ENCODE results near the gene LETM1.
"Not testable (repeated sequence)": the region's sequence is repeated elsewhere in the genome, so short reads cannot be mapped to it uniquely, and the experiment has no call there.

The LETM1 gene

GRCh38 chr4:1851575-1852410 lies 4.2 kb downstream of the LETM1 start:
- DNase-seq (ENCODE audit: low spot score) = peak; percentile 78

- DNase-seq (ENCODE audit: low spot score) = peak; percentile 54
Observed at GRCh38 chr4:1851160-1851559, 4.8 kb downstream of the LETM1 start.

DNA sequence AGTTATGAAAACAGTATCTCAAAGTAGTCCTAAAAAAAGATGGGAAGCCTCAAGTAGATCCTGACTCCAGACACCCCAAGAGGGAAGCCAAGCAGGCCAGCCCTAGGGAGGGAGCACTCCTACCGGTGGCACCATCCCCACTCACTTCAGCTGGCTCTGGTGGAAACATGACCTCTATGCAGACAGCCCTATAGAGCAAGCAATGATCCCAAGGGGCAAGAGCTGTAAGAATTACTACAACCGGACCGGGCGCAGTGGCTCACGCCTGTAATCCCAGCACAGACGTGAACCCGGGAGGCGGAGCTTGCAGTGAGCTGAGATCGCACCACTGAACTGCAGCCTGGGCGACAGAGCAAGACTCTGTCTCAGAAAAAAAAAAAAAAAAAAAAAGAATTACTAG lies 5.7 kb downstream of the LETM1 start:
- no peak for DNase-seq (ENCODE audit: low spot score)

- DNase-seq (ENCODE audit: low spot score) = no peak
Observed at GRCh38 chr4:1846580-1846979, 9.4 kb downstream of the LETM1 start.

GRCh38 chr4:1844618-1845017 lies 11.3 kb downstream of the LETM1 start:
- not testable (repeated sequence) for DNase-seq (ENCODE audit: low spot score)

DNA sequence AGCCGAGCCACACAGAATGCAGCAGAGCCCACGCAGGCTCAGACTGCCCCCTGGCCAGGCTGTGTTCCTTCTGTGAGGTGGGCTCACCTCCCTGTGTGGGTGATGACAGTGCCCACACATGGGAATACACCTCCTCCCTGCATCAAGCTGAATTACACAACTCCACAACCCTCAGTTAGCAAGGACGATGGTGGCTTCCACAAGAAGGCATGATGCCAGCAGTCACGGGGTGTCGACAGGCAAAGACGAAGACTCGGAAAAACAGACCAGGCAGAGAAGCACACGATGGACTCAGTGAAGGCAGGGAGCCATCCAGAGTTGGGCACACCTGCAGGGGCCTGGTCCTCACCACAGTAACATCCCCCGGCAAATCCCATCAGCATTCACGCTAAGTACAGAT lies 12.1 kb downstream of the LETM1 start:
- peak; percentile 36 for DNase-seq (ENCODE audit: low spot score)

- peak; percentile 65 for DNase-seq (ENCODE audit: low spot score)
Observed at GRCh38 chr4:1842993-1843448, 12.9 kb downstream of the LETM1 start.

DNA sequence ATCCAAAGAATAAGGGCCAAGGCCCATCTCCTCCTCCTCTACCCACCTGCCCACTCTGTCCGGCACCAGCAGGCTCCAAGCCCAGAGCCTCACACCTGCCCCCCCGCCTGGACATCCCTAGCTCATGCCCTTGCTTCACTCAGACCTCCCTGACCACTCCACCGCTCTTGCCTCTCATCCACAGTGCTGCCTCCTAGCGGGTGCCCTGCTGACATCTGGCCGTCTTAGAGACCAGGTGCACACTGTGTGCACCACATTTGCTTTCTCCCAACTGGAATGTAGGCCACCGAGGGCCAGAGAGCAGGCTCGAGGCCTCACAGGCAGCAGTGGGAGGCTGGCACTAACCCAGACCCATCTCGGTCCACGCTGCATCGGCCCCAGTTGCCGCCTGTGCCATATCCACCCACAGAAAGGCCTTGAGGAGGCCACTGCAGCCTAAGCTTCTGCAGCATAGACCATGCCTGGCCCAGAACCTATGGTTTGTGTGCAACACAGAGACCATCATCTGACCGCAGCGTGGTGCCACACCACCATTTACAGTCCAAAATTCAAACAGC lies 13.5 kb downstream of the LETM1 start:
- DNase-seq (ENCODE audit: low spot score) = peak; percentile 49

- DNase-seq (ENCODE audit: low spot score) = no peak
Observed at GRCh38 chr4:1841887-1842210, 14.1 kb downstream of the LETM1 start.

DNA sequence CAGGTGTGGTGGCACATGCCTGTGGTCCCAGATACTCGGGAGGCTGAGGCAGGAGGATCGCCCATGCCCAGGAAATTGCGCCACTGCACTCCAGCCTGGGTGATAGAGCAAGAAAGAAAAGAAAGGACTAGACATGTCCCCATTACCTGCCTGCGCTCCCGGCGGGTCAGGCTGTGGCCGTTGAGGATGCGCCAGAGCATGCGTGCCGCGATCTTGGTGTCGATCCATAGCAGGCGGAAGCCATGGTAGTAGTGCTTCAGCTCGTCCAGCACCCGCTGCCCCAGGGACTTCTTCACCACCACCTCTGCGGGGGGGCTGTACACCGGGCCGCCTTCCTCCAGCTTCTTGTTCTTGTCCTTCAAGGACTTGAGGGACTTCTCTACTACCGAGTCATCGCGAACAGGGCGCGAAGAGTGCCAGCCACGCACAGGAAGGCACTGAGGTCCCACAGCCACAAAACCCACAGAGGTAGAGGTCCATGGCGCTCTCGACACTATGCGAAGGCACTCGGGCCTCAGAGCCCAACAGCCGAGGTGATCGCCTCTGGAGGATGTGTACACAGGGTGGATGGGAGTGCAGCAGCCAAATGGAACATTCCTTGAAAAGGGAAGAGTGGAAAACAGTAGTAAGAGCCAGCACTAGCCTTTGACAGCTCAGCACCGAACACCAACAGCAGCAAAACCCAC lies 14.6 kb downstream of the LETM1 start:
- no peak for DNase-seq (ENCODE audit: low spot score)

DNA sequence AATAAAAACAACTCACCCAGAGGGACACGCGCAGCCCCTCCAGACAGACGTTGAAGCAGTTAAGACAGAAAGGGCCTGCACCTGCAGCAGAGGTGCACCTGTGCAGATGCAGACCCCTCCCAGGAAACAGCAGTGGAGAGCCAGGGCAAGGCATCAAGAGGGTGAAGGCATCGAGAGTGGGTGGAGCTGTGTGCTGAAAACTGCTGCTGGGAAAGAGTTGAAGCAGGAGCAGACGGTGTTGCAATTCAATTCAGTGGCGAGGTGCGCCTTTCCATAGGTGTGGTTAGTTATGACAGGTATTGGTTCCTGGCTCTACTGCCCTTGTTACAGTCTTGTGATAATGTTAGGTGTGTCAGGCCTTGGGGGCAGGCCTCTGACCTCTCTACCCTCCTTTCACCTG lies 16.7 kb downstream of the LETM1 start:
- no peak for DNase-seq (ENCODE audit: low spot score)

GRCh38 chr4:1837069-1837468 lies 18.9 kb downstream of the LETM1 start:
- no peak for DNase-seq (ENCODE audit: low spot score)

DNA sequence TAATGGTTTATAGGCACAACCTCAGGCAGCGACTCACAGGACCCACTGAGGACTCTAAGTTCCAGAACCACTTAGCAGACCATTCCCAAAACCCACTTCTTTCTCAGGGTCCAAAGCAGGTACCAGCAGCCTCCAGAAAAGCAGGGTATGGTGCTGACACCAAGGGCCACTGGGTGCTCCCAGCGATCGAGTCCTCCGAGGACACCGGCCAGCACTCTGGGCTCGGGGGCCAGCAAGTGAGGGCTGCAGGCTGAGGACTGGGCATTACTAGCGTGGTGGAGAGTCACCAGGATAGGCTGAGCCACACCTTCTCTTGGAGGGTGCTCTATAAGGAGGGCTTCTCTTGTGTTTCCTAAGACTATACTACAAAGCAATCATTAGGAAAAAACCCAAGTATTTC lies 19.3 kb downstream of the LETM1 start:
- no peak for DNase-seq (ENCODE audit: low spot score)

DNA sequence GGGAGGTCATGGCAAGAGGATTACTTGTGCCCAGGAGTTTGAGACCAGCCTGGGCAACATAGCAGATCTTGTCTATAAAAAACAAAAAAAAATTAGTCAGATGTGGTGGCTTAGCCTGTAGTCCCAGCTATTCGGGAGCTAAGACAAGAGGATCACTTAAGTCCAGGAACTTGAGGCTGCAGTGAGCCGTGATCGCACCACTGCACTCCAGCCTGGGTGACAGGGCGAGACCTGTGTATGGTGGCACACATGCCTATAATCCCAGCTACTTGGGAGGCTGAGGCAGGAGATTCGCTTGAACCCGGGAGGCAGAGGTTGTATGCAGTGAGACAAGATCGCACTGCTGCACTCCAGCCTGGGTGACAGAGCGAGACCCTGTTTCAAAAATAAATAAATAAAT lies 20.1 kb downstream of the LETM1 start:
- not testable (repeated sequence) for DNase-seq (ENCODE audit: low spot score)

DNA sequence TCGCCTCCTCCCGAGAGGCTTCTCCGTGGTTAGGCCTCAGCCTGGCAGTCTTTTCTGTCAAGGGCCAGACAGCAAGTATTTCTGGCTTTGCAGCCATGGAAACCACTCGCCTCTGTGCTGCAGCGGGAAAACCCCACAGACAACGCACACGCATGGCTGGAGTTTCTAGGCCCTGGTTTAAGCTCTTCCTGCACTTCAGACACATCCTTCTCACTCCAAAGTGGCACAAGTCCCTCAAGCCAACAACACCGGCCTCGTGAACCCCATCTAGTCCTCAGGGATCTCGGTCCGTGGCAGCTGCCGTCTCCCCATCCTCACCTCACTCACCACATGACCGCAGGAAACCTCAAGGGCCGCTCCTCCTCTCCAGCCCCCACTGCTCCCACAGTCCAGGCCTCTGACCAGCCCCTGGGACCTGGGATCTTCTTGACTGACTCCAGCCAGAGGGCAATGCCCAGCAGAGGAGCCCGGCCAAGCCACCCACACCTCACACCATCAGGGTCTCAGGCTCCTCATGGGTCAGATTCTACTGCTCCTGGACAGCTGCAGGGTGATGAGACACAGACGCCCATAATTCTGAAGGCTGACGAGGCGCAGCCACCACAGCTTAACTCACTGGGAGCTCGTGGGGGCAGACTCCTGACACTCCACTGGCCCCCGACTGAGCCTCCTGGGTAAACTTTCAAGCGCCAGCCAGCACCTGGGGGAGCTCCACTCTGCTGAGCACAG lies 21.7 kb downstream of the LETM1 start:
- DNase-seq (ENCODE audit: low spot score) = no peak

DNA sequence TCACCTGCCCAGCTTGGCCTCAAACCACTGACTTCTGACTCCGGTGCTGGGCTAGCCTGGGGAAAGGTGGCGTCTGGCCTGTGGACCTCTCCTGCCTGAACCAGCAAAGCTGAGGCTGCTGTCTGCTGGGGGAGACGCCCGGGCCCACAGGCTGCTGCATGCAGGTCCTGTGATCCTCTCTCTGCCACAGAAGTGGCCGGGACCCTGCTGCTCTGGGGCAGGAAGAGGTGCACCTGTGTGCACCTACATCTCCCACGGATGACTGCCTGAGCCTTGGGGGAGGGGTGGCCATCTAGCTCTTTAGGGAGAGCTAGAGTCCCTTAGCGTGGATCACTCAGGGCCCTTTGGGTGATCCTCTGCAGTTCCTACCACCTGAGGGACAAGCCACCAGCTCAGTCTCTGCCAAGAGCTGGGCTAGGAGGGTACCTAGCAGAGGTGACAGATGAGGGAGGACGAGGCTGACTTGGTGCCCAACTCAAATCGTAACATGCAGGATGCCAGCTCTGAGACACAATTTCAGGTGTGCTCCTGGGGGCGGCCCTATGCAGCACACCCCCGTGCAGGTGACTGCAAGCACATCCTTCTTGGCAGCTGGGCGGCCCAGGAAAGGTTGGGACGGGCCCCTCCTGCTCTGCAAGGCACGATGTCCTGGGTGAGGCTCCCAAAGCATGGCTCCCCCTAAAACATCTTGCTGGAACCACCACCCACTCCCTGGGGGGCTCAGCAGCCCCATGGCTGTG lies 22.5 kb downstream of the LETM1 start:
- no peak for DNase-seq (ENCODE audit: low spot score)

GRCh38 chr4:1832690-1833089 lies 23.3 kb downstream of the LETM1 start:
- DNase-seq (ENCODE audit: low spot score) = no peak

DNA sequence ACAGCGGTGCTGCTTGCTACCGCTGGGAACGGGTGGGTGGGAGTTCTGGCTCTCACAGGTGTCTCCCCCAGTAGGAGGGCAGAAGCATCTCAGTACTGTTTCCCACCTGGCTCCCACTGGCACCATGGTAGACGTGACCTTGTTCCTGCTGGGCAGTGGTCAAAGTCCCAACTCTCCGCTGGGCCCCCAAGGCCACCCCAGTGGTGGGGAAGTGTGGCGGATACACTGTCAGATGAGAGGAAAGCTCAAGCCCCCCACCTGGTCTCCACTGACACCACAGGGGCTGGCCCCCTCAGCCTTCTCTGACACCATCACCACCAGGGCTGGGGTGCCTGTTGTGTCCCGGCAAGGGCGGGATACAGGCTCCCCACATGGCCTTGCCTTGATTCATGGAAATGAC lies 24.6 kb downstream of the LETM1 start:
- DNase-seq (ENCODE audit: low spot score) = no peak

- no peak for DNase-seq (ENCODE audit: low spot score)
Observed at GRCh38 chr4:1830642-1831228, 25.2 kb downstream of the LETM1 start.

- no peak for DNase-seq (ENCODE audit: low spot score)
Observed at GRCh38 chr4:1830234-1830633, 25.7 kb downstream of the LETM1 start.

- DNase-seq (ENCODE audit: low spot score) = no peak
Observed at GRCh38 chr4:1826531-1827350, 29.2 kb downstream of the LETM1 start.

Measured in cerebellar cortex (tissue), 1 donor.